Activated naive CD8-positive, alpha-beta T cell treated with anti-CD3 and anti-CD28 coated beads, Interleukin-2, amount 50 U/mL, for 16 hours (primary cell): ENCODE data around the gene PTPN12.
"Not testable (repeated sequence)": the region's sequence is repeated elsewhere in the genome, so short reads cannot be mapped to it uniquely, and the experiment has no call there.

Experiments used
- DNase-seq: peaks from one replicate; pipeline ENCODE4 v3.0.0-alpha.2; 2020; ENCODE audit warnings: low read depth, low spot score

PTPN12 gene

DNA sequence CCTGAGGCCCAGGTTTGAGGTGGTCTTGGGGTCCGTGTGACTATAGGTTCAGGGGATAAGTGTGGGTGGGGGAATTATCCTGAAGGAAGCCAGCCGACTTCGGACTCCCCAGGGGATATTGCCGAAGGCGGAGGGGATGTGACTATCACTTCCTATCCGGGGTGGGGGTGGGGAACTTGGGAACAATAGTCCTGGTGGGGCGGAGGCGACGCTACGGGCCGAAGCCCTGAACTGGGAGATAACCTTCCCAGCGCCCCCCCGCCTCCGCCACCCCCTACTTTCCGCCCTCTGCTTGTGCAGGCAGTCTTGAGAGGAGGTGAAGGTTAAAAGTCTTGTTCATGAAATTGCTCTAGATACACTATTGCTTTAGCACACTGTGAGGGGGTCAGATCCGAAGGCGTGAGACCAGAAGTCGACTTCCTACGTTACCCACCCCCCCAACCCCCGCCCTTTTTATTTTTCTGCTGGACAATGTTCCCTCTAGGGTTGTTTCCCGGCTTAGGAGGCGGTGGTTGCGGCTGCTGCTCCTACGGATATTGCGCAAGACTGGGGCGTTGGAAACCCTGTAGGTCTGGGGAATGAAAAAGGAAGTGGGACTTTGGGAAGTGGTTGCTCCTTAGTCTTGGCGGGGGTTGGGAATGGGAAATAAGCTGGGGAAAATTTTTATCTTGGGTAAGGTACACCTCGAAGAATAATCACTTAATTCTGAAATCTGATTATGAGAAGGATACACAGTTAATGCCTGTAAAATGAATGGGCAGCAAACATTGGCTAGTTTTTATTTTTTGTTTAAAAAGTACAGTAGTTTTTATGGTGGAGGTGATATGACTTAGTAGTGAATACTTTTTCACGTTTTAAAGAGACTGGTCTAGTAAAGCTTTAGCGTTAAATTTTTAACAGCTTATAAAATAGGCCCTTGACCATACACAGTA lies 1.5 kb downstream of the PTPN12 start:
- no peak for DNase-seq

DNA sequence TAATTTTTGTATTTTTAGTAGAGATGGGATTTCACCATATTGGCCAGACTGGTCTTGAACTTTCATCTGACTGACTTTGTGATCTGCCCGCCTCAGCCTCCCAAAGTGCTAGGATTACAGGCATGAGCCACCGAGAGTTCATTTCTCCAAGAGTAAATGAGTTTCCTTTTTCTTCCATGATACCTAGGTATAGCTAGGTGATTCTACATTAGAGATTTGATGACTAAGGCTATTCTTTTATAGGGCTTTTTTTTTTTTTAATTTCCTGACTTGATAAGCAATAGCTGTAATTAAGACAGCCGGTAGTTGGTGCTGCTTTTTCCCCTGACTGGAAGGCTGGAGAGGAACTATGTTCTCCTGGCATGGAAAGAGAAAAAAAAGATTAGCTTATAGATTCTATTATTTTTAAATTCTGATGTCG lies 3.3 kb downstream of the PTPN12 start:
- DNase-seq: no peak

DNA sequence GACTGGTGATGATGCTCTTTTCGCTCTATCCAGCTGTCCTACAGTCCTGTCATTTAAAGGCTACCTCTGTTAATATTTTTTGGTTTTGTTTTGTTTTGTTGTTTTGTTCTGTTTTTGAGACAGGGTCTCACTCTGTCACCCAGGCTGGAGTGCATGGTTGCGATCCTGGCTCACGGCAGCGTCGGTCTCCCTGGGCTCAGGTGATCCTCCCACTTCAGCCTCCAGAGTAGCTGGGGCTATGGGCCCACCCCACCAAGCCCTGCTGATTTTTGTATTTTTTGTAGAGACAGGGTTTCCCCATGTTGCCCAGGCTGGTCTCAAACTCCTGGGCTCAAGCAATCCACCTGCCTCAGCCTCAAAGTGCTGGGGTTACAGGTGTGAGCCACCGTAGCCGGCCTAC lies 3.9 kb downstream of the PTPN12 start:
- DNase-seq: not testable (repeated sequence)

DNA sequence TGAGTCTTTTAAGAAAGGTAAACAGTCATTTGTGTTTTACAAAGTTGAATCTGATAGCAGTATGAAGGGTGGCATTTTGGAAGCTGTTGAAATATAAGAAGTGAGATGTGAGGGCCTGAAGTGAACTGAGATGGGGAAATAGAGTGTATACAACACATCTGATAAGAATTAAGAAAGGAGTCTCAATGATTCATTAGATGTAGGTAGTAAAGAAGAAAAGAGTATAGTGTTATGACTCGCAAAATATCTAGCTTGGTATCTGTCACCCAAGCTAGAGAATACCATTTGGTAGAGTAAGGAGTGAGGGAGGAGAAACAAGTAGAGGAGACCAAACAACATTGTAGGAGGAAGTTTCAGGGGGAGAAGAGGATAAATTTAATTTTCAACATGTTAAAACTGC lies 5.3 kb downstream of the PTPN12 start:
- no peak for DNase-seq

DNA sequence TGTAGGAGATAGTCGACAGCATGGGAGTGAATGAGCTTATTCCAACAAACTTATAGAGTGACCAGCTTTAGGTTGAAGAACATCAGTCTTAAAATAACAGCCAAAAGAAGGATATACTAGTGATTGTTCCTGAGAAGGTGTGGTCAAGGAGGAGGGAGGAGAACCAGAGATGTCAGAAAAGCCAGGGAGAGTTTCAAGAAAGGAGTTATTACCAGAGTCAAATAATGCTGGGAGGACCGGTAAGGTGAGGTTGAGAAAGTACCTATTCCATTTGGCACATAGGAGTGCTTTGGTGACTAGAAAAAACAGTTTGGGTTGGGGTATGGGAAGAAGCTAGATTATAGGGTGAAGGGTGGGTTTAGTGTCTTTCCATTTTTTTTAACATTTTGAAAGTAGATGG lies 5.8 kb downstream of the PTPN12 start:
- no peak for DNase-seq

DNA sequence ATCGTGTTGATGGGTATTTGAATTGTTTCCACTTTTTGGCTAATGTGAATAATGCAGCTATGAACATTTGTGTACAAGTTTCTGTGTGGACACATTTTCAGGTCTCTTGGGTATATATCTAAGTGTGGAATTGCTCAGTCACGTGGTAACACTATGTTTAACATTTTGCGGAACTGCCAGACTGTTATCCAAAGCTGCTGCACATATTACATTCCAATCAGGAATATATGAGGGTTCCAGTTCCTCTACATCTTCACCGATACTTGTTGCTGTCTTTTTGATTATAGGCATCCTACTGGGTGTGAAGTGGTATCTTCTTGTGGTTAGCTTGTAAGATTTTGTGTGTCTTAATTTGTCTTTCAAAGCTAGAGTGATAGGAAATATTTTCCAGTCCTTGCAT lies 6.8 kb downstream of the PTPN12 start:
- DNase-seq: no peak

DNA sequence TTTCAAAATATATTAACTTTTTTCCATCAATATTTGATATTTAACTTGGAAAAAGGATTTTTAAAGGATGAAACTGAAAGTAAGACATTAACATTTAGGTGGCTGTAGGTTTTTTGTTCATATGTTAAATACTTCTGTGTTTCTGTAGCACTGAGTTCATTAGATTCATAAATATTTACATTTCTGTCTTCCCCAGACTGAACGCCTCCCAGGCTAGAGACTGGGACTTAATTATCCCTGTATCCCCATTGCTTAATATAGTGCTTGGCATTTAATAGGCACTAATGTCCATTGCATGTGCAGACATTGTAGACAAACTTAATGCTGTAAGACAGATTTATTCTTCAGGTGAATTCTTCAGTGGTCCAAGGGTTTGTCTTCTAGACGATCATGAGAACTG lies 7.4 kb downstream of the PTPN12 start:
- DNase-seq: no peak

DNA sequence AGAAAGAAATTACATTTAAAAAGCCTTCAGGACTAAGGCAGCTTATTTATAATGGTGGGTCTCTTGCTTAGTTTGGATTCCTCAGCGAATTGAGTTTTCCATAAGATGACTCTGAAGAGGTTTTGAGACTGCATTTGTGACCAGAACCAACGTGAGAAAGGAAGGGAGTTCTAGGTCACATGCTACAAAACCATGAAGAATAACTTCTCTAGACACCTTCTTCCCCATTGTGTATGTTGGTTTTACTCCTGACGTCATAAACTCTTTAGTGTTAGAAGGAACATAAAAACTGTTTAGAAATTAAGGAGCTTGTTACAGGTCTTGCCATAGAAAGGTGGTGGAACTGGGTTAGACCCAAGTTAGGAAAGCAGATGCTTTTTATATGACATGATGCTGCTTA lies 11.1 kb downstream of the PTPN12 start:
- no peak for DNase-seq

DNA sequence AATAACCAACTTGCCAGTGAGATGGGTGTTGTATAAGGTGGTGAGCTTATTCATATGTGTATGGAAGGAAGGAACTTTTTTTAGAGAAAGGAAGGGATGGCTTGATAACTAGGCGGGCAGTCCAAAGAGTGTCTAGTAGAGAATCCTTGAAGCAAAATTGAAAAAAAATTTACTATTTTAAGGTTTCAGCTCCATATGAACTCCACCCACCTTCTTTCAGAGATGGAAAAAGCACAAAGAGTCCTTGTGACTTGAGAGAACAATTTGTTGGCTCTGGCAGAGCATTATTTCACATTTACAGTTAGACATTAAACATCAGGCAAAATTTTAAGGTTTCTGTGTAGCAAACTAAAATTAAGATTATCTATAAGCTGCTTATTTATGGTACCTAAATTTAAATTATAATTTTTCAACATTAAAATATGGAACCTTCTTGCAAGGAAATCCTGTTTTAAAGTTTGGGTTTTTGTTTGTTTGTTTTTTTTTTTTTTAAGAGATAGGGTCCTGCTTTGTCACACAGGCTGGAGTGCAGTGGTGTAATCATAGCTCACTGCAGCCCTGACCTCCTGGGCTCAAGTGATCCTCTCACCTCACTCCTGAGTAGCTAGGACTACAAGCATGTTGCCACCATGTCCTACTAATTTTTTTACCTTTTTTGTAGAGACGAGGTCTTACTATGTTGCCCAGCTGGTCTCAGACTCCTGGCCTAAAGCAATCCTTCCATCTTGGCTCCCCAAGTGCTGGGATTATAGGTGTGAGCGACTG lies 12.2 kb downstream of the PTPN12 start:
- no peak for DNase-seq

DNA sequence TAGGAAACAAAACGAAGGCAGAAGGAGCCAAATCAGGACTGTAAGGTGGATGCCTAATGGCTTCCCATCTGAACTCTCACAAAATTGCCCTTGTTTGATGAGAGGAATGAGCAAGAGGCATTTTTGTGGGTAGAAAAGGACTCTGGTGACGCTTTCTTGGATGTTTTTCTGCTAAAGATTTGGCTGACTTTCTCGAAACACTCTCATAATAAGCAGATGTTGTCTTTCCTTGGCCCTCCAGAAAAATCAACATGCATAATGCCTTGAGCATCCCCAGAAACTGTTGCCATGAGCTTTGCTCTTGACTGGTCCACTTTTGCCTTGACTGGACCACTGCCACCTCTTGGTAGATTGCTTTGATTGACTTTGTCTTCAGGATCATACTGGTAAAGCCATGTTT lies 13.5 kb downstream of the PTPN12 start:
- no peak for DNase-seq

DNA sequence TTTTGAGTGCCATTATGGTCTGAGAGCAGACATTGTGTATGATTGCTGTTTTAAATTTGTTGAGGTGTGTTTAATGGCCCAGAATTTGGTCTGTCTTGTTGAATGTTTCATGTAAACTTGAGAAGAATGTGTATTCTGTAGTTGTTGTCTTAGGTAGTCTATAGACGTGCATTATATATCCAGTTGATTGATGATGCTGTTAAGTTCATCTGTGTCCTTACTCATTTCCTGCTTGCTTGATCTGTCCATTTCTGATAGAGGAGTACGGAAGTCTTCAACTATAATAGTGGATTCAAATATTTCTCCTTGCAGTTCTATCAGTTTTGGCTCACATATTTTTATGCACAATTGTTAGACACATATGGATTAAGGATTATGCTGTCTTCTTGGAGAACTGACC lies 16.0 kb downstream of the PTPN12 start:
- no peak for DNase-seq

DNA sequence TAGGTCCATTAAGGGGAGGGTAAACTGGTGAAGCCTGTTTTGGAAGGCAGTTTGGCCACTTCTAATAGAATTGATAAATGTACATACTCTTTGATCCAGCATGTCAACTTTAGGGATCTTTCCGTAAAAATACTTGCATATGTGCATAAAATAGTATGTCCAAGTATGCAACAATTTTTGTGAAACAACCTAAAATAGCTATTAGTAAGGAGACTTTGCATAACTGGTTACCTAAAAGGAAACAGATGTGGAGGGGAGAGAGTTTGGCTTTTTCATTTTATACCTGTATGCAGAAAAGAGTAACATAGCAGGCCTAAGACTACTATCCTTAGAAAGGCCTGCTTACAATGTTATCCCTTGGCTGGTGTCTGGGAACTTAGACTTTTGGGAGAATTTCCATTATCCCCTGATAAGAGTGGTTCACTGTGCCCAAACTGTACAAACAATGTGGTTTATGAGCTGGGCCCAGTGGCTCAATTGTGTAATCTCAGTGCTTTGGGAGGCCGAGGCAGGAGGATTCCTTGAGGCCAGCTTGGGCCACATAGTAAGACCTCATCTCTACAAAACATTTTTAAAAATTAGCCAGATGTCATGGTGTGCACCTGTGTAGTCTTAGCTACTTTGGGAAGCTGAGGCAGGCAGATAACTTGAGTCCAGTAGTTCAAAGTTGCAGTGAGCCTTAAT lies 21.3 kb downstream of the PTPN12 start:
- no peak for DNase-seq

DNA sequence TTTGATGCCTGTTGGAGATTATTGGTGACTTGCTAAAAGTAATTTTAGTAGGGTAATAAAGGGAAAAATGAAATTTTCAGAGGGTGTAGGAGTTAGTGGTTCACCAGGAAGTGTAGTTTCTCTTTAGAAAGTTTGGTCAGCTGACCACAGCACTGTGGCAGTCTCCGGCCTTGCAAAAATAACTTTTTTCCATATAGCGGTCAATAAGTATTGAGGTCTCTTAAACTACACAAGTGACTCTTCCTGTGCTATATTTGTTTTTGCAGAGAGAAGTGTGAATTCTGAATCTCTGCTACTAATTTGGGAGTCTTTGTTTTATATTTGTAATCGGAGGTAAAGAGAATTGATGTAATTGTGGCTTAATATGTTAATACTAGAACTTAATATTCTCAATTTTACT lies 24.3 kb downstream of the PTPN12 start:
- no peak for DNase-seq

DNA sequence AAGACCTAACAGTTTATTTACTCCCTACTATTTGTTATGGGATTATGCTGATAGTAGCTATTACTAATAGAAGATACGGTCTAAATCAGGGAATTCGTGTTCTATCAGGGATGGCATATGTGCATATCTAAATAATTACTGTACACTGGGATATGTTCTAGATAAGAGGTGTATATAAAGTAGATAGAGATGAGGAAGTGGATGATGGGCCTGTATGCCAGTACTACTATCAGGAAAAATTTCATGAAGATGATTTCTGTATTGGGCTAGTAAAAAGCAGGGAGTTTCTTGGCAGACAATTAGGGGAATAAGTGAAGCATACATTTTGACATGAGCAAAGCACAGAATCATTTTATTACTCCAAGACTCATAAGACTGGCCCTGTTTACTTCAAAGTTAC lies 26.2 kb downstream of the PTPN12 start:
- DNase-seq: no peak

DNA sequence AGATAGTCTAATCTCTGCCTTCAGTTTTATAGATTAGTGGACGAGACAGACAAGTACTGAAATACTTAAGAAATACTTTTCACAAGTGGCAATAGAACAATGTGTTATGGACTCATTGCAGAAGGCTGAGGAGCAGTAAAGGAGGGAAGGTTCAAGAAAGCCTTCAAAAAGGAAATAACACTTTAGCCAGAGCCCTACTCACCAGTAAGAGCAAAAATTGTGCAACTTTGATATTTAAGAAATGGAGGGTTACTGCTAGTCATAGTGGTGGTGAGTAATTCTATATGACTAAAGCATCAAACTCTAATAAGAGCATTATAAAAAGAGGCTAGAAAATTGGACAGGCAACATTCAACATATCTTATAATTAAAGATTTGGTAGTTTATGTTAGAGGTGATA lies 28.8 kb downstream of the PTPN12 start:
- no peak for DNase-seq

DNA sequence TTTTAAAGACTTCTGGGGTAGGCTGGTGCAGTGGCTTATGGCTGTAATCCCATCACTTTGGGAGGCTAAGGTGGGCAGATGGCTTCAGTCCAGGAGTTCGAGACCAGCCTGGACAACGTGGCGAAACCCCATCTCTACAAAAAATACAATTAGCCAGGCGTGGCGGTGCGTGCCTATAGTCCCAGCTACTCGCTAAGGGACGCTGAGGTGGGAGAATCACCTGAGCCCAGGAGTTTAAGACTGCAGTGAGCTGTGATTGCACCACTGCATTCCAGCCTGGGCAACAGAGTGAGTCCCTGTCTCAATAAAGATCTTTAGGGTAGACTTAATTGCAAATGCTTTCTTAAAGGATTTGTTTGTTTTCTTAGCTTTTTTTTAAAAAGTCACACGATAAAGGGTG lies 29.3 kb downstream of the PTPN12 start:
- no peak for DNase-seq

DNA sequence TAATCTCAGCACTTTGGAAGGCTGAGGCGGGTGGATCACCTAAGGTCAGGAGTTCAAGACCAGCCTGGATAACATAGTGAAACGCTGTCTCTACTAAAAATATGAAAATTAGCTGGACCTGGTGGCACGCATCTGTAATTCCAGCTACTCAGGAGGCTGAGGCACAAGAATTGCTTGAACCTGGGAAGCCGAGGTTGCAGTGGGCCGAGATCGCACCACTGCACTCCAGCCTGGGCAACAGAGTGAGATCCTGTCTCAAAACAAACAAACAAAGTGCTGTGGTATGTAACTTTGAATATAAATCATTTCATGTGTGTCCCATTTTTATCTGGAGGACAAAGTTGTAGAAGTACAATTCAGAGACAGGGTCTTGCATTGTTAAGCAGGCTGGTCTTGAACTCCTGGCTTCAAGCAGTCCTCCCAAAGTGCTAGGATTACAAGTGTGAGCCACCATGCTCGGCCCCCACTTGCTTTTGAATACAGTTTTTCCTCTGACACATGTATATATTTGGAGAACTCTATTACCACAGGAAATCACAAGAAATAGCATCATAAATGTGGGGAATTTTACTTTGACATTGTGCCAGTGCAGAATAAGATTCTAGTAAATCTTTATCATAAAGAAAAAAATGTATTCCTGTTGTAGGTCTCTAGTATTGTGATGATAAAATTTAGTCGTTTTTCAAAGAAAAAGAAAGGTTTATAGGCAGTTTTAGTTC lies 32.6 kb downstream of the PTPN12 start:
- no peak for DNase-seq

DNA sequence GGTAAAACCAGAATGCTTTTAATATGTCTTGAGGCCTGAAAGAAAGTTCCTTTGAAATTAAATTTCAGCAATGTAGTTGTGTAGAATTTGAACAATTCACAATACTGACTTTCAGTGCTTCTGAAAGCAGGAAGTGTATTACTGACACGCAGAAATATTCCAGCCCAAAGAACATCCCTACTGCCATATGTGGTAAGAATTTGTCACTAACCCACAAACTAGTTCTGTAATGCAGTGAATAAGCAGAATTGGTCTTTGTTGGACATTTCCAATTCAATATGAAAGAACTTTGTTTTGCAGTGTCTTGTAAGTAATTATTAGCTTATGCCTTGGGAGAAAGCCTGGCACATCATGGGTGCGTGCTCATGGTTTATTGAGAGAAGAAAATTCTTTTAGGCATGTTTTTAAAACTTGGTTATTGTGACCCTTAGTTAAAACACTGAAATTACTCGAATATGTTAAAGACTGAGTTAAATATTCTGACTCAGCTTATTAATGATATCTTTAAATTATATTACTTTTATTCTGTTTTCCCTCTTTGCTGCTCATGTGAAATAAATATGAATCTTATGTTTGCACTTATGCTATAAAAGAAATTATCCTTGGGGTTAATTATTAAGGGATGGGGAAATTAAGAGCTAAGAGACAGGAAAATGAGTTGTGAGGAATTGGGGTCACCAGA lies 33.4 kb downstream of the PTPN12 start:
- no peak for DNase-seq

DNA sequence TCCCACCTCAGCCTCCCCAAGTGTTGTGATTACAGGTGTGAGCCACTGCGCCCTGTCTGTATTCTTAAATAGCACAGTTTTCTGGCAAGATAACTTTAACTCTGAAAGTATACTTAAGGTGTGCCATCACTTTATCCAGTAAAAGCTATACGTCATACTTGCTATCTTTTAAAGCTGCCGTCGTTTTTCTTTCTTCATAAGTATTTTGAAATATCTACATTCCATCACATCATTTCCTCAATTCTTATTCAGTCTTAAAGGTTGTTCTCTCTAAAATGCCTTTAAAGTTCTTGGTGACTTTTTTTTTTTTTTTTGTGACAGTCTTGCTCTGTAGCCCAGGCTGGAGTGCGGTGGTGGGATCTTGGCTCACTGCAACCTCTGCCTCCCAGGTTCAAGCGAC lies 34.7 kb downstream of the PTPN12 start:
- DNase-seq: no peak

DNA sequence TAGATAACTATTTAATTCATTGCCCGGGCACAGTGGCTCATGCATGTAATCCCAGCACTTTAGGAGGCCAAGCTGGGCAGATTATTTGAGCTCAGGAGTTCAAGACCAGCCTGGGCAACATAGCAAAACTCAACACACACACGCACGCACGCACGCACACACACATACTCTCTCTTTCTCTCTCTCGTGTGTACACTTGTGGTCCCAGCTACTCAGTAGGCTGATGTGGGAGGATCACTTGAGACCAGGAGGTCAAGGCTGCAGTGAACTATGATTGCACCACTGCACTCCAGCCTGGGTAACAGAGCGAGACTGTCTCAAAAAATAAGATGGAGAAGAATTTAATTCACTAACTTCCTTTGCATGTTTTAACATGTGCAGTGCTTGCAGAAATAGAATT lies 38.1 kb downstream of the PTPN12 start:
- no peak for DNase-seq

DNA sequence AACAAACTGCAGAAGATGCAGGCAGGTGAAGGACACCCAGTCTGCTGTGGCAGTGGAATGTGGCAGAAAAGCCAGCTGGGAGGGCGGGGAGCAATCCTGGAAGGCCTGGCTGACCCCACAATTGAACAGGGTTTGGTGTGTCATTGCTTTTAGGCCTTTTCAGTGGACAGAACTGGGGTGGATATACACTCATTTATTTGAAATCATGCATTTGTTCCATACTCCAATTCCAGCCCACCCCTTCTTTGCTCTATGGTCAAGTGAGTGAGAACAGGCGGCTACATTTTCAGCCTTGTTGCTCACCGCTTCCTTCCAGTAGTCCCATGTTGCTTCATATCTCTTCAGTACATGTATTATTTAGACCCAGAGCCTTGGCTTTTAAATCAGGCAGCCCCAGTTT lies 39.8 kb downstream of the PTPN12 start:
- no peak for DNase-seq
